ENCODE data around the gene CLDND2. TPM values are rescaled to one million over a fixed set of nuclear protein-coding genes. Genes with fewer than 3 reads are reported as not detected.

CLDND2 gene
- total RNA-seq, 1 donor from 2014 or later = 23.2 TPM

- Mint-ChIP-seq H3K36me3 (ENCODE audit: low read depth) (peaks cover 17% of the 10 kb centered on the region), H3K27me3 (ENCODE audit: insufficient read depth) (no peaks in the 10 kb centered on the region), H3K4me1 (ENCODE audit: low read depth) (peaks cover 74% of the 10 kb centered on the region), H3K4me3 (peak overlapping the region; percentile 87), H3K27ac (peak overlapping the region; percentile 87), H3K9me3 (no peaks in the 10 kb centered on the region)
- DNase-seq (ENCODE audit: low spot score) = no peak
- intact Hi-C loops (cut with micrococcal nuclease) = no loop called here
Measured at GRCh38 chr19:51372021-51372648, 3.3 kb upstream of the CLDND2 start.

- no peaks in the 10 kb centered on the region for H3K27me3 Mint-ChIP-seq (ENCODE audit: insufficient read depth)
- peak overlapping the region; percentile 87 for H3K27ac Mint-ChIP-seq
- H3K9me3 Mint-ChIP-seq = no peaks in the 10 kb centered on the region
- H3K36me3 Mint-ChIP-seq (ENCODE audit: low read depth) = peaks cover 20% of the 10 kb centered on the region
- H3K4me1 Mint-ChIP-seq (ENCODE audit: low read depth) = peaks cover 74% of the 10 kb centered on the region
- no peak for DNase-seq (ENCODE audit: low spot score)
- intact Hi-C loops (cut with micrococcal nuclease) = no loop called here
- peak overlapping the region; percentile 87 for H3K4me3 Mint-ChIP-seq
Measured at GRCh38 chr19:51371186-51371690, 2.4 kb upstream of the CLDND2 start.

- intact Hi-C loops (cut with micrococcal nuclease) = no loop called here
- no peaks in the 10 kb centered on the region for H3K9me3 Mint-ChIP-seq
- no peak for DNase-seq (ENCODE audit: low spot score)
- H3K4me1 Mint-ChIP-seq (ENCODE audit: low read depth) = peaks cover 69% of the 10 kb centered on the region
- peak overlapping the region; percentile 87 for H3K4me3 Mint-ChIP-seq
- peak overlapping the region; percentile 87 for H3K27ac Mint-ChIP-seq
- no peaks in the 10 kb centered on the region for H3K27me3 Mint-ChIP-seq (ENCODE audit: insufficient read depth)
- H3K36me3 Mint-ChIP-seq (ENCODE audit: low read depth) = peaks cover 18% of the 10 kb centered on the region
Measured at GRCh38 chr19:51370230-51370629, 1.4 kb upstream of the CLDND2 start.

GRCh38 chr19:51367565-51368365, 1.0 kb downstream of the CLDND2 start:
- Mint-ChIP-seq H3K27me3 (ENCODE audit: insufficient read depth) (no peaks in the 10 kb centered on the region), H3K4me1 (ENCODE audit: low read depth) (peaks cover 68% of the 10 kb centered on the region)

DNA sequence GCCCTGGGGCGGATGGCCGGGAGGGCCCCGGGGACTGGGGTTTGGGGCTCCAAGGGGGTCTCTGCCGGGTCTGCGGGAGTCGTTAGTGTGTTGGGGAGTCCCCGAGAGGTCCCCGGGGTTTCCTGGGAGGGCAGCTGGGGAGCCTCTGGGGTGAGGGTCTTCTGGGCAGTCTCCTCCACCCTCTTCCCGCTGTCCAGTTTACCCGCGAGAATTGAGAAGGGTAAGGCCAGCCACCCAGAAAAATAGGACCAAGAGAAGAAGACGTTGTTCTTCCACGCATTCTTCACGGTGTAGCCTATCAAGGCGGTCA, 1.6 kb downstream of the CLDND2 start:
- peak overlapping the region; percentile 98 for H3K4me3 Mint-ChIP-seq
- DNase-seq (ENCODE audit: low spot score) = no peak
- intact Hi-C loops (cut with micrococcal nuclease) = loop anchor here (1.0 to 5.0 kb wide), 9 partner anchors 8 to 1038 kb away; partner anchors contain the start of genes CTU1 and KCNC3
- no peaks in the 10 kb centered on the region for H3K9me3 Mint-ChIP-seq
- H3K36me3 Mint-ChIP-seq (ENCODE audit: low read depth) = peaks cover 32% of the 10 kb centered on the region
- H3K27me3 Mint-ChIP-seq (ENCODE audit: insufficient read depth) = no peaks in the 10 kb centered on the region
- peaks cover 68% of the 10 kb centered on the region for H3K4me1 Mint-ChIP-seq (ENCODE audit: low read depth)
- peak overlapping the region; percentile 96 for H3K27ac Mint-ChIP-seq

More at GRCh38 chr19:51367565-51368365, 1.0 kb downstream of the CLDND2 start:
- H3K27ac Mint-ChIP-seq = peak overlapping the region; percentile 96
- H3K4me3 Mint-ChIP-seq = peak overlapping the region; percentile 98
- DNase-seq (ENCODE audit: low spot score) = peak; percentile 95
- H3K36me3 Mint-ChIP-seq (ENCODE audit: low read depth) = peaks cover 29% of the 10 kb centered on the region
- intact Hi-C loops (cut with micrococcal nuclease) = loop anchor here (1.0 to 5.0 kb wide), 9 partner anchors 8 to 1039 kb away; partner anchors contain the start of genes CTU1 and KCNC3
- H3K9me3 Mint-ChIP-seq = no peaks in the 10 kb centered on the region

- Mint-ChIP-seq H3K4me3 (peak overlapping the region; percentile 98), H3K36me3 (ENCODE audit: low read depth) (peaks cover 34% of the 10 kb centered on the region), H3K27me3 (ENCODE audit: insufficient read depth) (no peaks in the 10 kb centered on the region), H3K4me1 (ENCODE audit: low read depth) (peaks cover 66% of the 10 kb centered on the region), H3K27ac (peak overlapping the region; percentile 96), H3K9me3 (no peaks in the 10 kb centered on the region)
- intact Hi-C loops (cut with micrococcal nuclease) = loop anchor here (1.0 to 5.0 kb wide), 9 partner anchors 9 to 1038 kb away; partner anchors contain the start of genes CTU1 and KCNC3
- DNase-seq (ENCODE audit: low spot score) = peak; percentile 92
Measured at GRCh38 chr19:51366389-51367254, 2.2 kb downstream of the CLDND2 start.

- no peak for DNase-seq (ENCODE audit: low spot score)
- H3K4me3 Mint-ChIP-seq = peak within 1 kb of the TSS; percentile 98
- H3K27ac Mint-ChIP-seq = peak within 1 kb of the TSS; percentile 96
- no peaks in the 10 kb centered on the region for H3K27me3 Mint-ChIP-seq (ENCODE audit: insufficient read depth)
- peaks cover 60% of the 10 kb centered on the region for H3K4me1 Mint-ChIP-seq (ENCODE audit: low read depth)
- peaks cover 31% of the 10 kb centered on the region for H3K36me3 Mint-ChIP-seq (ENCODE audit: low read depth)
- H3K9me3 Mint-ChIP-seq = no peaks in the 10 kb centered on the region
- intact Hi-C loops (cut with micrococcal nuclease) = loop anchor here (2.0 to 5.0 kb wide), 2 partner anchors 41 to 1037 kb away; partner anchors contain the start of gene KCNC3
Measured at GRCh38 chr19:51365965-51366388, 2.8 kb downstream of the CLDND2 start, which contains the start of gene ETFB. TSS of gene ETFB (minus strand) at chr19:51366388. CDS start at chr19:51366326, 62 bp downstream.

- H3K4me3 Mint-ChIP-seq = peak overlapping the region; percentile 98
- intact Hi-C loops (cut with micrococcal nuclease) = loop anchor here (5.0 kb wide), 1 partner anchor 42 kb away; no protein-coding TSS in a partner anchor
Measured at GRCh38 chr19:51365211-51365964, 3.4 kb downstream of the CLDND2 start.

DNA sequence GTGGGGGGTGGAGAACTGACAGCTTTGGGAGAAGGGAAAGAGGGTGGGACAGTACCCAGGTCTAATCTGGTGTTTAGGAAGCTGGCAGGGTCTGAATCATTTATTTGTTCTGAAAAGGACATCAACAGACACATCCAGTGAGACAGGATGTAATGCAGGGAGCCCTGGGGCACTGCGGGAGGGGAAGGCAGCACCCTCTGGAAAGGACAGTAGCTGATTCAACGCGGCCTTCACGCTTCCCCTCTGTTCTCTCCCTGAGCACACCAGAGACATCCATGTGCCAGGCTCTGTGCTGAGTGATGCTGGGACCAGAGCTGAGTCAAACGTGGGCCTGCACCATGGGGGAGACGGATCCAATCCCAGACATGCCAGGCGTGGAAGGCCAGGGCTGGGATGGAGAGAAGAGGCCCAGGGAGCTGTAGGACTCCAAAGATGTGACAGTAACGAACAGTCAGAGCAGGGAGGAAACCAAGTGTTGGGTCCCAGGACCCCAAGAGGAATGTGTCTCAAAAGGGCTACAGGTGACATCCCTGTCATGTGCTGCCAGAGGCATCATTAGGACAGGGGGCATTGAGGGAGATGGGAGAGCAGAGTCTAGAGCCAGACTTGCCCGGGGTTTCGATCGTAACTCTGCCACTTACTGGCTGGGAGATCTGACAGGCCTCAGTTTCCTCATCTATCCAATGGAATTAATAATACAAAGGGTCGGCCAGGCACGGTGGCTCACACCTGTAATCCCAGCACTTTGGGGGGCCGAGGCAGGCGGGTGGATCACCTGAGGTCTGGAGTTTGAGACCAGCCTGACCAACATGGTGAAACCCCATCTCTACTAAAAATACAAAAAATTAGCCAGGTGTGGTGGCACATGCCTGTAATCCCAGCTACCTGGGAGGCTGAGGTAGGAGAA, 4.3 kb downstream of the CLDND2 start:
- Mint-ChIP-seq H3K27me3 (ENCODE audit: insufficient read depth) (no peaks in the 10 kb centered on the region), H3K4me1 (ENCODE audit: low read depth) (peaks cover 52% of the 10 kb centered on the region), H3K27ac (peak overlapping the region; percentile 76), H3K9me3 (no peaks in the 10 kb centered on the region), H3K36me3 (ENCODE audit: low read depth) (peaks cover 23% of the 10 kb centered on the region), H3K4me3 (peak overlapping the region; percentile 75)
- no peak for DNase-seq (ENCODE audit: low spot score)
- intact Hi-C loops (cut with micrococcal nuclease) = loop anchor here (5.0 kb wide), 1 partner anchor 43 kb away; no protein-coding TSS in a partner anchor

More at GRCh38 chr19:51365211-51365964, 3.4 kb downstream of the CLDND2 start:
- Mint-ChIP-seq H3K9me3 (no peaks in the 10 kb centered on the region), H3K27ac (peak overlapping the region; percentile 96), H3K4me1 (ENCODE audit: low read depth) (peaks cover 54% of the 10 kb centered on the region), H3K36me3 (ENCODE audit: low read depth) (peaks cover 26% of the 10 kb centered on the region), H3K27me3 (ENCODE audit: insufficient read depth) (no peaks in the 10 kb centered on the region)
- no peak for DNase-seq (ENCODE audit: low spot score)

- no peak overlapping the region for H3K27ac Mint-ChIP-seq
- H3K4me1 Mint-ChIP-seq (ENCODE audit: low read depth) = peaks cover 52% of the 10 kb centered on the region
- intact Hi-C loops (cut with micrococcal nuclease) = no loop called here
- no peaks in the 10 kb centered on the region for H3K27me3 Mint-ChIP-seq (ENCODE audit: insufficient read depth)
- H3K9me3 Mint-ChIP-seq = no peaks in the 10 kb centered on the region
- peaks cover 25% of the 10 kb centered on the region for H3K36me3 Mint-ChIP-seq (ENCODE audit: low read depth)
- no peak overlapping the region for H3K4me3 Mint-ChIP-seq
- DNase-seq (ENCODE audit: low spot score) = no peak
Measured at GRCh38 chr19:51361239-51361638, 7.6 kb downstream of the CLDND2 start.

DNA sequence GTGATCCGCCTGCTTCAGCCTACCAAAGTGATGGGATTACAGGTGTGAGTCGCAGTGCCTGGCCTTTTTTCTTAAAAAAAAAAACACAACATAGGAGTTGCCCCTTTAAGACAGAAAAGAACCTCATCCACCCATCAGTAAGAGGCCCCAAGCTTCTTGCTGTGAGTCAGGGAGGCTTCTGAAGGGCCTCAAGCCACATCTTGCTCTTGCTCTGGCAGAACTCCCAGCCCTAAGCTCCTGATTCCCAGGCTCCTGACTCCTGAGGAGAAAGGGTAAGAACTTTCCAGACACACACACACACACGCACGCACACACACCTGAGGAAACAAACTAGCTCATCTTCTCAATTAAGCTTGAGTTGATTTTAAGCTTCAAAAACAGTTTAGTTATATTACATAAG, 9.5 kb downstream of the CLDND2 start:
- Mint-ChIP-seq H3K36me3 (ENCODE audit: low read depth) (peaks cover 29% of the 10 kb centered on the region), H3K4me3 (no peak overlapping the region), H3K9me3 (no peaks in the 10 kb centered on the region), H3K27ac (peak overlapping the region; percentile 52), H3K27me3 (ENCODE audit: insufficient read depth) (no peaks in the 10 kb centered on the region), H3K4me1 (ENCODE audit: low read depth) (peaks cover 53% of the 10 kb centered on the region)
- no peak for DNase-seq (ENCODE audit: low spot score)
- intact Hi-C loops (cut with micrococcal nuclease) = no loop called here
